Measurements from ENCODE around the gene GPX7.

GPX7 gene

GRCh38 chr1:52635321-52636089 lies 33.3 kb downstream of the GPX7 start:
- TF ChIP-seq CTCF (IDR thresholded peaks at IDR 0.05; ENCODE audit: borderline replicate concordance, control extremely low read depth, extremely low read depth, insufficient read depth, missing control alignments) = no peak
- no peak for DNase-seq (ENCODE audit: low spot score)
- in situ Hi-C loops (cut with MboI; ENCODE audit: low sequenced_read_pairs, unreplicated experiment) = no loop called here

- no peak for TF ChIP-seq CTCF (IDR thresholded peaks at IDR 0.05; ENCODE audit: borderline replicate concordance, control extremely low read depth, extremely low read depth, insufficient read depth, missing control alignments)
- in situ Hi-C loops (cut with MboI; ENCODE audit: low sequenced_read_pairs, unreplicated experiment) = no loop called here
- DNase-seq (ENCODE audit: low spot score) = peak; percentile 63
Measured at GRCh38 chr1:52636721-52637695, 34.8 kb downstream of the GPX7 start.

GRCh38 chr1:52637946-52638345 lies 35.8 kb downstream of the GPX7 start:
- no peak for DNase-seq (ENCODE audit: low spot score)
- in situ Hi-C loops (cut with MboI; ENCODE audit: low sequenced_read_pairs, unreplicated experiment) = no loop called here
- no peak for TF ChIP-seq CTCF (IDR thresholded peaks at IDR 0.05; ENCODE audit: borderline replicate concordance, control extremely low read depth, extremely low read depth, insufficient read depth, missing control alignments)

GRCh38 chr1:52640697-52641096 lies 38.5 kb downstream of the GPX7 start:
- no peak for DNase-seq (ENCODE audit: low spot score)
- in situ Hi-C loops (cut with MboI; ENCODE audit: low sequenced_read_pairs, unreplicated experiment) = no loop called here
- no peak for TF ChIP-seq CTCF (IDR thresholded peaks at IDR 0.05; ENCODE audit: borderline replicate concordance, control extremely low read depth, extremely low read depth, insufficient read depth, missing control alignments)

- in situ Hi-C loops (cut with MboI; ENCODE audit: low sequenced_read_pairs, unreplicated experiment) = no loop called here
- DNase-seq (ENCODE audit: low spot score) = peak; percentile 60
- no peak for TF ChIP-seq CTCF (IDR thresholded peaks at IDR 0.05; ENCODE audit: borderline replicate concordance, control extremely low read depth, extremely low read depth, insufficient read depth, missing control alignments)
Measured at GRCh38 chr1:52641307-52641706, 39.1 kb downstream of the GPX7 start.

- no peak for DNase-seq (ENCODE audit: low spot score)
- in situ Hi-C loops (cut with MboI; ENCODE audit: low sequenced_read_pairs, unreplicated experiment) = no loop called here
- no peak for TF ChIP-seq CTCF (IDR thresholded peaks at IDR 0.05; ENCODE audit: borderline replicate concordance, control extremely low read depth, extremely low read depth, insufficient read depth, missing control alignments)
Measured at GRCh38 chr1:52645261-52645660, 43.1 kb downstream of the GPX7 start.
